ENCODE measurements around the gene VSIG10L.

The VSIG10L gene

GRCh38 chr19:51338563-51339312, 3.2 kb downstream of the VSIG10L start:
- peak; percentile 75 to 89 (median 75) for DNase-seq (ENCODE audit: low read depth in 3 of 3)

- DNase-seq (ENCODE audit: low read depth in 3 of 3) = no peak
These were observed 3.9 kb downstream of the VSIG10L start for GRCh38 chr19:51337861-51338562.

GRCh38 chr19:51337141-51337860, 4.6 kb downstream of the VSIG10L start:
- no peak for DNase-seq (ENCODE audit: low read depth in 3 of 3)

- DNase-seq (ENCODE audit: low read depth in 3 of 3) = no peak
These were observed 8.0 kb downstream of the VSIG10L start for GRCh38 chr19:51333836-51334460.

- no peak for DNase-seq (ENCODE audit: low read depth in 3 of 3)
These were observed 10.2 kb downstream of the VSIG10L start for GRCh38 chr19:51331716-51332115.

GRCh38 chr19:51331193-51331592, 10.7 kb downstream of the VSIG10L start:
- DNase-seq (ENCODE audit: low read depth in 3 of 3) = no peak

- DNase-seq (ENCODE audit: low read depth in 3 of 3) = no peak
These were observed 11.6 kb downstream of the VSIG10L start for GRCh38 chr19:51330366-51330765.

GRCh38 chr19:51329411-51329810, 12.5 kb downstream of the VSIG10L start:
- DNase-seq (ENCODE audit: low read depth in 3 of 3) = no peak

GRCh38 chr19:51327066-51328001, 14.6 kb downstream of the VSIG10L start:
- DNase-seq (ENCODE audit: low read depth in 3 of 3) = peak in 2 of 3 experiments; percentile 31 to 62

- DNase-seq (ENCODE audit: low read depth in 3 of 3) = no peak
These were observed 15.5 kb downstream of the VSIG10L start for GRCh38 chr19:51326216-51327065.

- no peak for DNase-seq (ENCODE audit: low read depth in 3 of 3)
These were observed 16.6 kb downstream of the VSIG10L start for GRCh38 chr19:51325161-51325976.

- DNase-seq (ENCODE audit: low read depth in 3 of 3) = no peak
These were observed 17.8 kb downstream of the VSIG10L start for GRCh38 chr19:51324167-51324481.

GRCh38 chr19:51323481-51324166, 18.3 kb downstream of the VSIG10L start:
- DNase-seq (ENCODE audit: low read depth in 3 of 3) = no peak

- DNase-seq (ENCODE audit: low read depth in 3 of 3) = no peak
These were observed 20.1 kb downstream of the VSIG10L start for GRCh38 chr19:51321799-51322198.

GRCh38 chr19:51320280-51320657, 21.7 kb downstream of the VSIG10L start:
- DNase-seq (ENCODE audit: low read depth in 3 of 3) = no peak

GRCh38 chr19:51319649-51320279, 22.2 kb downstream of the VSIG10L start:
- DNase-seq (ENCODE audit: low read depth in 3 of 3) = no peak

- DNase-seq (ENCODE audit: low read depth in 3 of 3) = no peak
These were observed 23.0 kb downstream of the VSIG10L start for GRCh38 chr19:51318687-51319648.
